Activated naive CD8-positive, alpha-beta T cell treated with anti-CD3 and anti-CD28 coated beads, Interleukin-2, amount 50 U/mL, for 24 hours (primary cell): ENCODE data around the gene SAA1.

ENCODE experiments used
- ATAC-seq: fragments of 150-1000 bp; cut with Tn5 transposase; one replicate; pipeline ENCODE4 v1.10.0; 2021
- DNase-seq: peaks from one replicate; pipeline ENCODE4 v3.0.0; 2021
- H3K27ac Mint-ChIP-seq: one replicate; pipeline ENCODE4 v1.8.0; 2021; ENCODE audit warnings: mild to moderate bottlenecking, mixed read lengths
- H3K27me3 Mint-ChIP-seq: one replicate; pipeline ENCODE4 v1.8.0; 2021; ENCODE audit warnings: mixed read lengths
- H3K36me3 Mint-ChIP-seq: one replicate; pipeline ENCODE4 v1.8.0; 2021; ENCODE audit warnings: low read depth, mixed read lengths
- H3K4me1 Mint-ChIP-seq: one replicate; pipeline ENCODE4 v1.8.0; 2021; ENCODE audit warnings: mixed read lengths
- H3K4me3 Mint-ChIP-seq: one replicate; pipeline ENCODE4 v1.8.0; 2021; ENCODE audit warnings: mild to moderate bottlenecking, moderate library complexity, mixed read lengths
- H3K9me3 Mint-ChIP-seq: one replicate; pipeline ENCODE4 v1.8.0; 2021; ENCODE audit warnings: mixed read lengths

SAA1 gene

GRCh38 chr11:18312663-18313420 lies 46.8 kb downstream of the SAA1 start:
- H3K27ac Mint-ChIP-seq = no peak overlapping the region
- ATAC-seq (no peak), DNase-seq (no peak)
- H3K4me3 Mint-ChIP-seq = no peak overlapping the region
- H3K27me3 Mint-ChIP-seq = no peaks in the 10 kb centered on the region
- H3K36me3 Mint-ChIP-seq = peaks cover 26% of the 10 kb centered on the region
- no peaks in the 10 kb centered on the region for H3K9me3 Mint-ChIP-seq
- peaks cover 10% of the 10 kb centered on the region for H3K4me1 Mint-ChIP-seq

- H3K27me3 Mint-ChIP-seq = no peaks in the 10 kb centered on the region
- H3K36me3 Mint-ChIP-seq = peaks cover 22% of the 10 kb centered on the region
- ATAC-seq = no peak
- DNase-seq = no peak
- peaks cover 18% of the 10 kb centered on the region for H3K4me1 Mint-ChIP-seq
- no peaks in the 10 kb centered on the region for H3K9me3 Mint-ChIP-seq
- no peak overlapping the region for H3K4me3 Mint-ChIP-seq
- no peak overlapping the region for H3K27ac Mint-ChIP-seq
These were observed 48.1 kb downstream of the SAA1 start for GRCh38 chr11:18313965-18314763.

- Mint-ChIP-seq H3K36me3 (peaks cover 20% of the 10 kb centered on the region), H3K27ac (no peak overlapping the region), H3K9me3 (no peaks in the 10 kb centered on the region), H3K27me3 (no peaks in the 10 kb centered on the region), H3K4me3 (no peak overlapping the region), H3K4me1 (peaks cover 26% of the 10 kb centered on the region)
- DNase-seq (no peak), ATAC-seq (no peak)
These were observed 48.9 kb downstream of the SAA1 start for GRCh38 chr11:18314784-18315523.

- no peaks in the 10 kb centered on the region for H3K27me3 Mint-ChIP-seq
- peaks cover 34% of the 10 kb centered on the region for H3K4me1 Mint-ChIP-seq
- no peak overlapping the region for H3K27ac Mint-ChIP-seq
- no peaks in the 10 kb centered on the region for H3K9me3 Mint-ChIP-seq
- H3K36me3 Mint-ChIP-seq = peaks cover 14% of the 10 kb centered on the region
- no peak overlapping the region for H3K4me3 Mint-ChIP-seq
- ATAC-seq = no peak
- no peak for DNase-seq
These were observed 49.8 kb downstream of the SAA1 start for GRCh38 chr11:18315893-18316292.

GRCh38 chr11:18317551-18317950 lies 51.5 kb downstream of the SAA1 start:
- no peak for DNase-seq
- Mint-ChIP-seq H3K4me1 (peaks cover 44% of the 10 kb centered on the region), H3K9me3 (no peaks in the 10 kb centered on the region), H3K27me3 (no peaks in the 10 kb centered on the region), H3K36me3 (peaks cover 13% of the 10 kb centered on the region), H3K4me3 (no peak overlapping the region), H3K27ac (no peak overlapping the region)
- ATAC-seq = no peak
